SK-N-SH (cell line): Measurements from ENCODE around the gene PRKCA.

Experiments
- CTCF ChIP-seq: fragments of 200-600 bp; sonication (generic); IDR thresholded peaks from 2 replicates; pipeline ENCODE4 v1.6.1; 2017; ENCODE audit warnings: antibody characterized with exemption, mild to moderate bottlenecking, moderate library complexity
- EZH2phosphoT487 ChIP-seq: fragments of 200-600 bp; sonication (generic); IDR thresholded peaks from 2 replicates; pipeline ENCODE4 v1.6.1; 2017; ENCODE audit warnings: low read depth, mixed run types, mild to moderate bottlenecking, antibody characterized with exemption, moderate library complexity, borderline replicate concordance
- PBX3 ChIP-seq: IDR thresholded peaks from 2 replicates; pipeline ENCODE4; 2012
- USF2 ChIP-seq: fragments of 150-350 bp; IDR thresholded peaks from 2 replicates; pipeline ENCODE4 v1.6.1; 2017; ENCODE audit warnings: antibody characterized with exemption, low read length, low read depth, borderline replicate concordance
- YY1 ChIP-seq: IDR thresholded peaks from 2 replicates; pipeline ENCODE4 v1.4.0; 2012; ENCODE audit warnings: low read depth, mild to moderate bottlenecking

GRCh38 chr17:66859353-66859752, 556.9 kb downstream of the PRKCA start:
- TF ChIP-seq PBX3 (no peak), USF2 (no peak), CTCF (no peak), YY1 (no peak), EZH2phosphoT487 (no peak)
